Right lobe of liver (tissue), 4 donors: ENCODE data around the gene CELA3A.

Source experiments
- POLR2A ChIP-seq: fragments of 450-650 bp; IDR thresholded peaks from one replicate; pipeline ENCODE4 v1.6.1; 2017; ENCODE audit warnings: antibody characterized with exemption, mild to moderate bottlenecking
- TF ChIP-seq, protein P1 (sequence below), 4 donors: fragments of 200-600 bp in 3 of 4; fragments of 450-650 bp in 1 of 4; IDR thresholded peaks; one replicate each; pipeline versions ENCODE4 v1.5.1 to v1.8.0; 2016 to 2022; ENCODE audit warnings: antibody characterized with exemption in 4 of 4, mild to moderate bottlenecking in 2 of 4
- donor health status: DM: no; HTN: no; CAD: no.
- donor health status: DM: no; HTN: no; CAD: no.
- donor health status: DM: no; HTN: yes; CAD: no.

DNA sequence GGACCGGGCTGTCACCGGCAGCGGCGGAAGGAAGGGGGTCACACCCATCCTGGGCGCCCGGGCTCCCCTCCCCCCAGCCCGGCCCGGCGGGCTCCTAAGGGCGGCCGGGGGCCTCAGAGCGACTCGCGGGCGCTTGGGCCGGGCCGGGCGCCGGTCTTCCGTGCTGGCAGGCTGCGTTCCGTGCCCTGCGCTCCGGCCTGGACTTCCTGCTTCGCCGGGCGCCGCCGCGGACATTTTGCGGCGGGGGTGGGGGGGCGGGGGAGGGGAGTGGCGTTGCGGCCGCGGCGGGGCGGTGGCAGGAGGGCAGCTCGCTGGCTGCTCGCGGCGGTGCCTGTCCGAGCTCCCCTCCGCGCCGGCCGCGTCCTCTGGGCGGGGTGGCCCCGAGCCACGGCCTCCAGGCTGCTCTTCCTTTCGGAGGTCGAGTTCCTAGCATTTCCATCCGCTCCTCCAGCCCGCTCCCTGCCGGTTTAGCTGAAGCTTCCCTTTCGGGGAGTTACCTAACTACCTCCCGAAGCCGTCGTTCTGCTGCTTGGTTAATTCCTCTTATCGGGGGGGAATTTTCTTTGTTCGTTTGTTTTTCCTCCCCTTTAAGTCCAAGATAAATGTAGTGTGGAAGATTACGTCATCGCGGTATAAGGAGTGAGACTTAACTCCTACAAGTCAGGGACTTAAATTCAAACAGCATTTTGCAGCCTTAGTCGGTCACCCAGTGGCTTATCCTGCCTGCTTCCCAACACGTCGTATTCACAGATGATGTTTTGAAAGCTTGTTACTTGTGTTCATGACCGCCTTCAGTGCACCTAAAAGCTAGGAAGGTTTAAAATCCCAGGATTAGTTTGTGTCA lies 51.8 kb downstream of the CELA3A start:
- TF ChIP-seq, protein P1, sequence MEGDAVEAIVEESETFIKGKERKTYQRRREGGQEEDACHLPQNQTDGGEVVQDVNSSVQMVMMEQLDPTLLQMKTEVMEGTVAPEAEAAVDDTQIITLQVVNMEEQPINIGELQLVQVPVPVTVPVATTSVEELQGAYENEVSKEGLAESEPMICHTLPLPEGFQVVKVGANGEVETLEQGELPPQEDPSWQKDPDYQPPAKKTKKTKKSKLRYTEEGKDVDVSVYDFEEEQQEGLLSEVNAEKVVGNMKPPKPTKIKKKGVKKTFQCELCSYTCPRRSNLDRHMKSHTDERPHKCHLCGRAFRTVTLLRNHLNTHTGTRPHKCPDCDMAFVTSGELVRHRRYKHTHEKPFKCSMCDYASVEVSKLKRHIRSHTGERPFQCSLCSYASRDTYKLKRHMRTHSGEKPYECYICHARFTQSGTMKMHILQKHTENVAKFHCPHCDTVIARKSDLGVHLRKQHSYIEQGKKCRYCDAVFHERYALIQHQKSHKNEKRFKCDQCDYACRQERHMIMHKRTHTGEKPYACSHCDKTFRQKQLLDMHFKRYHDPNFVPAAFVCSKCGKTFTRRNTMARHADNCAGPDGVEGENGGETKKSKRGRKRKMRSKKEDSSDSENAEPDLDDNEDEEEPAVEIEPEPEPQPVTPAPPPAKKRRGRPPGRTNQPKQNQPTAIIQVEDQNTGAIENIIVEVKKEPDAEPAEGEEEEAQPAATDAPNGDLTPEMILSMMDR (IDR thresholded peaks at IDR 0.05) = no peak
- TF ChIP-seq POLR2A = no peak
